DND-41 (cell line): ENCODE data around the gene MYH3.

ENCODE experiments used
- CTCF ChIP-seq: IDR thresholded peaks from 2 replicates; pipeline ENCODE4 v1.5.1; 2012; ENCODE audit warnings: borderline replicate concordance, low read length, moderate library complexity, mild to moderate bottlenecking; ENCODE audit not compliant: poor library complexity, severe bottlenecking; ENCODE audit errors: extremely low read depth
- EZH2 ChIP-seq: IDR thresholded peaks from 3 replicates; pipeline ENCODE4 v1.6.1; 2012; ENCODE audit warnings: borderline replicate concordance, low read depth, mild to moderate bottlenecking, moderate library complexity, low read length, inconsistent platforms; ENCODE audit not compliant: severe bottlenecking

- no peak for TF ChIP-seq CTCF
- no peak for TF ChIP-seq EZH2
Observed at GRCh38 chr17:10674704-10675103, 17.6 kb upstream of the MYH3 start.
